T-helper 22 cell (primary cell): ENCODE data around the gene CEP128.
"Not testable (repeated sequence)": the region's sequence is repeated elsewhere in the genome, so short reads cannot be mapped to it uniquely, and the experiment has no call there.

Experiments used
- DNase-seq: peaks from one replicate; pipeline ENCODE4 v3.0.0-alpha.2; 2020; ENCODE audit warnings: low read depth

The CEP128 gene

GRCh38 chr14:80953211-80953610 is 11.7 kb upstream of the CEP128 start:
- not testable (repeated sequence) for DNase-seq

DNA sequence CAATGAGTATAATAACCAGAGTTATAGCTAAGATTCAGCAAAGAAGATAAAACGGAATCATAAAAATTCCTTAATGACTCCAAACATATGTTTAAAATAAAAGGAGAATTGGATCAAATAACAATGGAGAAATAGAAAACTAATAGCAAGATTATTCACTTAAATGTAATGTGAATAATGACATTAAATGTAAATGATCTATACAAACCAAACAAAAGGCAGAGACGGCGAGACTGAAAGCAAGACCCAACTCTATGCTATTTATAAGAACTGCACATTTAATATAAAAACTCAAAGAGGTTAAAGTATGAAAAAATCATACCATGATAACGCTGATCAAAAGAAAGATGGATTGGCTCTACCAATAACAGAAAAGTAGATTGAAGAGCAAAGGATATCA is 10.0 kb upstream of the CEP128 start:
- no peak for DNase-seq

DNA sequence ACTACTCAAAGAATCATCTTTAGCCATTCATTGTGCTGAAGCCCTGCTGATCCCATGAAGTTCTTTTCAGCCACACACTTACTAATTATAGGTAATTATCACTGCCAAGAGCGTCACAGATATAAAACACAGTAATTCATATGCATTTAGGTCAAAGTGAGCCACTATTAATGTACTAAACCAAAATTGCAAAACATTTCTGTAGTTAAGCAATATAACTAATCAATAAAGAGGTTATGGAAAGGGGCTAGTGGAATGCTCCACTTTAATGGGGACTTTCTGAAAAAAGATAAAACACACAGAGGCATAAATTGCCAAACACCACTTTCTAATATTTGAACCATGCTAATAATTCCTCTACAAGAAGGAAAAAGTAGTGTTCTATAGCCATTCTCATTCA is 6.8 kb upstream of the CEP128 start:
- no peak for DNase-seq

DNA sequence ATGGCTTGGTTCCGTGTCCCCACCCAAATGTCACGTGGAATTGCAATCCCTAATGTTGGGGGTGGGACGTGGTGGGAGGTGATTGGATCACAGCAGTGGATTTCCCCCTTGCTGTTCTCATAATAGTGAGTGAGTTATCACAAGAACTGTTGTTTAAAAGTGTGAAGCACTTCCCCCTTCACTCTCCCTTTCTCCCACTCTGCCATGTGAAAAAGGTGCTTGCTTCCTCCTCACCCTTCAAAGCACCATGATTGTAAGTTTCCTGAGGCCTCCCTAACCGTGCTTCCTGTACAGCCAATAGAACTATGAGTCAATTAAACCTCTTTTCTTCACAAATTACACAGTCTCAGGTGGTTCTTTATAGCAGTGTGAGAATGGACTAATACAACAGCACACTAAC is 5.3 kb upstream of the CEP128 start:
- DNase-seq: no peak

DNA sequence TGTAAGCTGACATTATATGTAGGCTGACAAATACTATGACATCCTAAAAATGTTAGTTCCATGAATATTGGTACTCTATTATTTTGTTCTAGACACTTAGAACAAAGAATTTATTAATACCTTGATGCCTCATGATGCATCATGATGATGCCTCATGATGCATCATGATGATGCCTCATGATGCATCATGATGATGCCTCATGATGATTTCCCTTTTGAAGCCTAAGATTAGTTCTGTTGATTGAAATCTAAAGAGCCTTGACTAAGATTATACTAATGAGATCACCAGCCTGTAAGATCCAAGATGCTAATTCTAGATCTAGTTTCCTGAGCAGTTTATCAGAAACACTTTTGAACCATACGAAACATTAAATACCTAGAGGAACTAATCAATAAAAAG is 4.6 kb upstream of the CEP128 start:
- no peak for DNase-seq

- DNase-seq: no peak
Observed at GRCh38 chr14:80944861-80945617, 3.5 kb upstream of the CEP128 start.

DNA sequence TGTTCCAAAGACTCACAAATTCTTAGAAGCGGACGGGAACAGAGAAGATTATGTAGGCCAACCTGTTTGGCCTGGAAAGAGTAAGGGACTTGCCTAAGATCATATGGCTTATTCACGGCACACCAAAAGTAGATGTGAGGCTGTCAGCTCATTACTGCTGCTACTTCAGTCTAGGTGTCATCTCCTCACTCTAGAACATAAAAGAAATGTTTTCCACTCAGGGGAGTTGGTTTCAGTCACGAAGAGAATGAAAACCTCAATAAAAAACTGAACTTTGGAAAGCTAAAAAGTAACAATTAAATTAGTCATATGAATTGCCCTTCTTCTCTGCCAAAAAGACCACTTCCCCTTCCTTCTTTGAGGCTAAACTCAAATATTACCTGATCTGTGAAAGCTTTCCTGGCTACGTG is 658 bp upstream of the CEP128 start:
- no peak for DNase-seq

- DNase-seq: no peak
Observed at GRCh38 chr14:80940146-80940545, 1.4 kb downstream of the CEP128 start.

- no peak for DNase-seq
Observed at GRCh38 chr14:80933686-80934085, 7.9 kb downstream of the CEP128 start.

DNA sequence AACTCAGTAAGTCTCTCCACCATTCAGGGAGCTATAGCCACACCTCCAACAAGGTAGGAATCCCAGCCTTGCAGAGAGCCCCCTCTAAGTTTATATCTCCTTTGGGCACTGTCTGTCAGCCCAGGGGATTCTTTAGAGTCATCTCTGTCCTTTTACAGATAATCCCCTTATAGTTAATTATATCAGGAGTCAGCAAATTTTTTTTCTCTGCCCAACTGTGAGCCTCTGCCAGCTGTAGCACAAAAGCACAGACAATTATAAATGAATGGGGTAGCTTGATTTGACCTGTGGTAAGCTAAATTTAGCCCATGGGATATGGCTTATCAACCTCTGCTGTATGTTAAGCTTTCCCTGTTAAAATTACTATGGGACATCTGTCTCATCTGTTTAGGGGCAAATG is 8.3 kb downstream of the CEP128 start:
- no peak for DNase-seq

DNA sequence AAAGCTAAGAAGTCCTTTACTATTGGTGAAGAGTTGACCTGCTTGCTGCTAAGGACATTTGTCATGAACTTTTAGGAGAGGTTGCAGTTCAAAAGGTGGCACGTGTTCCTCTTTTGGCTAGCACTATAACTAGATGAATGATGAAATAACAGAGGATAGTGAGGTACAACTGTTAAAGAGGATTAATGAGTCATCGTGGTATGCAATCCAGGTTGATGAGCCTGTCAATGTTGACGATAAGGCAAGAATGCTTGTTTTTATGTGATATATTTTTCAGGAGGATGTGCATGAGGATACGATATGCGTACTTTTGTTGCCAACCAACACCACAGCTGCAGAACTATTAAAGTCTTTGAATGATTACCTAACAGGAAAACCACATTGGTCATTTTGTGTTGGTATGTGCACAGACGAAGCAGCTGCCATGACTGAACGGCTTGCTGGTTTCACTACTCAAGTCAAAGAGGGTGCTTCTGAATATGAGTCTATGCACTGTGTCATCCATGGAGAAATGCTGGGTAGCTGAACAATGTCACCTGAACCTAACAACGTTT is 10.6 kb downstream of the CEP128 start:
- peak; percentile 58 for DNase-seq

DNA sequence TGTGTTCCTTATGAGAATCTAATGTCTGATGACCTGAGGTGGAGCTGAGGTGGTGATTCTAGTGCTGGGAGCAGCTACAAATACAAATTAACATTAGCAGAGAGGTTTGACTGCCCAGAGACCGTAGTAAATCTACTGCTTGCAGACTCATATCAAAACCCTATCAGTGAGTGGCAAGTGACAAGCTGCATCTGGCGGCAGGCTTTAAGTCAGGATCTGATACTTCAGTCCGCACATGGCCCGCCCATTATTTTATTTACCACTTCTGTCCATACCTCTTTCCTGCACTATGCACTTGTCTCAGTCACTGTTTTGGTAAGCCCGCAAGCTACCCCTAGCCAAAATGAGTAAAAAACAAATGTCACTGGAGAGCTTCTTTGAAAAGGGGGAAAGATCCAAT is 11.4 kb downstream of the CEP128 start:
- no peak for DNase-seq

GRCh38 chr14:80927083-80927989 is 14.2 kb downstream of the CEP128 start:
- no peak for DNase-seq

GRCh38 chr14:80926397-80927082 is 15.0 kb downstream of the CEP128 start:
- no peak for DNase-seq

- DNase-seq: no peak
Observed at GRCh38 chr14:80924365-80925103, 17.0 kb downstream of the CEP128 start.

GRCh38 chr14:80923368-80923767 is 18.2 kb downstream of the CEP128 start:
- no peak for DNase-seq

DNA sequence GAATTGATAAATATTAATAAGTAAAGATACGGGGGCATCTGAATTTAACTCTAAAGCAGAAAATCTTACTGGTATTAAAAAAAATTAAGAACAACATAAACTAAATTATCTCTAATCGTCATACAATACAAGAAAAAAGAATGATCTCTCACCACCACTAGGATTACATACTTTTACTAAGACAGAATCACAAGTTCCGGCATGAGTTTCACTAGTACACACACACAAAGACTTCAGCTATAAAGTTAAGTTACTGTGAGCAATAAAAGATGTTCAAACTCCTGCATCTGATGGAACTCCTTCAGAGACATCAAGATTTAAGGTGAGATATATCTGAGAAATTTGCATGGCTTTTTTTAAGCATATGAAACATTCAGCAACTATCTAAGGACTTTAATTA is 21.9 kb downstream of the CEP128 start:
- DNase-seq: no peak

GRCh38 chr14:80912013-80912412 is 29.5 kb downstream of the CEP128 start:
- not testable (repeated sequence) for DNase-seq

GRCh38 chr14:80906946-80907345 is 34.6 kb downstream of the CEP128 start:
- DNase-seq: no peak

DNA sequence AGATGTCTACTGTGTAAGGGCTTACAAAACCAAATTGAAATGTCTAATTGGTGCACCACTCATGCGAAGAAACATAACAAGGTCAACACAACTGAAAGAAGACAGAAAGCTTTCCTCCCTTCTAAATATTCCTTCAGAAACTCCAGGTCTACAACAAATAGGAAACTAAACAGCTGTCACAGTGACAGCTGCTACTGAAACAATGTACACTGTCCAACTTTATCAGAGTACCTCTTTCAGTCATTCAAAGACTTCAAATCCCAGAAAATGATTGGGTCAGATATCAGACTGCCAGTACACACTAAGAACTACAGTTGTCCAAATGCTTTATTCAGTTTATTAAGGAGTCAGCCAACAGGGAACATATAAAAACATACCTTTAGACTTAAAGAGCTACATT is 35.2 kb downstream of the CEP128 start:
- no peak for DNase-seq

- DNase-seq: no peak
Observed at GRCh38 chr14:80902608-80903007, 38.9 kb downstream of the CEP128 start.

GRCh38 chr14:80901822-80902221 is 39.7 kb downstream of the CEP128 start:
- DNase-seq: no peak
